HG03108 (cell line): ENCODE results near the gene VKORC1L1.
"Not testable (repeated sequence)": the region's sequence is repeated elsewhere in the genome, so short reads cannot be mapped to it uniquely, and the experiment has no call there.

Experiments used
- ATAC-seq: cut with Tn5 transposase; IDR thresholded peaks from one replicate; pipeline ENCODE4 v1.9.1; 2021; ENCODE audit warnings: moderate library complexity; ENCODE audit not compliant: unreplicated experiment

Gene VKORC1L1

DNA sequence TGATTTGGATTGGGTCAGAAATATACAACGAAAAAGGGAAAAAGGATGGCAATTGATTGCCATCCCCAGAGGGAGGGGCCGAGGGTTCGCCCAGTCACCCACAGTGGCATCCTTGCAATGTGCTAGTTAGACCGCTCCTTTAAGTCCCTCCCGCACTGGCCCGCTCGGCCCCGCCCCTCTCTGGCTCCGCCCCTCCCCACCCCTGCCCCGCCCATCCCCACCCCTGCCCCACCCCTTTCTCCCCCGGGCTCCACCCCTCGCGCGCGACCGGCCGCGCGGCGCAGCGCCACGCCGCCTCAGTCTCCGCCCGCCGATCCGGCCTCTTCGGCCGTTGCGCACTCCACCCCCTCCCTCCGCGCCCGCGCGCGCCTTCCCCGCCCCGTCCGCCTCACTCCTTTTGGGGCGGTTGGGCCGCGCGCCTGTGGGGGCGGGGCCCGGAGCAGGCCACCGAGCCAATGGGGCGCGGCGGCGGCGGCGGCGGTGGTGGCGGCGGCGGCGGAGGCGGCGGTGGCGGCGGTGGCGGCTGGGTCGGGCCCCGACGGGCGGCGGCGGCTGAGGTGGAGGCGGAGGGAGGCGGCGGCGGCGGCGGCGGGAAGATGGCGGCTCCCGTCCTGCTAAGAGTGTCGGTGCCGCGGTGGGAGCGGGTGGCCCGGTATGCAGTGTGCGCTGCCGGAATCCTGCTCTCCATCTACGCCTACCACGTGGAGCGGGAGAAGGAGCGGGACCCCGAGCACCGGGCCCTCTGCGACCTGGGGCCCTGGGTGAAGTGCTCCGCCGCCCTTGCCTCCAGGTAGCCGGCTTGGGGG lies at the start of gene VKORC1L1:
TSS of gene VKORC1L1 (plus strand) at position 299 of the 806 bp plus-strand sequence. CDS start at position 597, 298 bp downstream.
- peak; percentile 82 for ATAC-seq

DNA sequence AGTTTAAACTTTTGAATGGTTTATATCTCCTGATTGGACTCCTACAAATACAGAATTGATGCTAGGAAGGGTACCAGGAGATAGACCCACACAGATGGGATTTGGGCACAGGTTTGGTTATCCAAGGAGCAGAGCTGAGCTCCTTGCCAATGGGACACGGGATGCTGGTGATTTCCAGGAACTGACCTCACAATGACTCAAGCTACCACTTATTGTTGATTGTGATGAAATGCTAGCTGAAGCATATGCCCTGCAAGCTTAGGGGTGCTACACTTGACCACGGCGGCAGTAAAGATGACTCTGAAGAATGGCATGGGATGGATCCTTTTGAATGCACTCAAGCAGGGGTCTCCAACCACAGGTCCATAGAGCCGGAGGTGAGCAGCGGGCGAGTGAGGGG lies 45.5 kb upstream of the VKORC1L1 start:
- no peak for ATAC-seq

DNA sequence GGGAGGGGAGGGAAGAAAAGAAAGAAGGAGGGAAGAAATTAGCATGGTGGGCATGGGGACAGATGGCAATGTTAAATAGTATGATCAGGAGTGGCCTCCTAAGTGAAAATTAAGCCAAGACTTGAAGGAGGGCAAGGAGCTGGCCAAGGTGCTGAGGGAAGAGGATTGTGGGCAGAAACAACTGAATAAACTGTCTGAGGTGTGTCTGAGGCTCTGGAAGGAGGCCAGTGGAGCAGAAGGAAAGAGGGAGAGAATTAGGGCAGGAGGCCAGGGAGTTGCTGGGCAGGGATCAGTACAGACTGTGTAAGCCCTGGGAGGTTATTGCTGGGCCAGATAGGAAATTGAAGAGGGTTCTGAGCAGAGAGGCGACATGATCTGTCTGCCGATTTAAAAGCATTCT lies 40.6 kb upstream of the VKORC1L1 start:
- ATAC-seq: no peak

DNA sequence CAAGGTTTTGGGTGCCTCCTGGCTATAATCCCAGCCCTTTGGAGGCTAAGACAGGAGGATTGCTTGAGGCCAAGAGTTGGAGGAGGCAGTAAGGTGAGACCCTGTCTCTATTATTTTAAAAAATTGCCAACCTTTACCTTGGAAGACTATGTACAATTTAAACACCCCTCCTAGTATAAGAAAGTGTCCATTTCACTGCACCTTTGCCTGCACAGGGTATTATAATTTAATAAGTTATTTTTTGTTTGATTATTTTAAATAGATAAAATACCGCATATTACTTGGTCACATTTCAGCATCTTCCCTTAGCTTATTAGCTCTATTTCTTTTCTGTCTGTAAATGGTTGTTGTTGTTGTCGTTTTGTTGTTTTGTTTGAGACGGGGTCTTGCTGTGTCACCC lies 36.2 kb upstream of the VKORC1L1 start:
- not testable (repeated sequence) for ATAC-seq

DNA sequence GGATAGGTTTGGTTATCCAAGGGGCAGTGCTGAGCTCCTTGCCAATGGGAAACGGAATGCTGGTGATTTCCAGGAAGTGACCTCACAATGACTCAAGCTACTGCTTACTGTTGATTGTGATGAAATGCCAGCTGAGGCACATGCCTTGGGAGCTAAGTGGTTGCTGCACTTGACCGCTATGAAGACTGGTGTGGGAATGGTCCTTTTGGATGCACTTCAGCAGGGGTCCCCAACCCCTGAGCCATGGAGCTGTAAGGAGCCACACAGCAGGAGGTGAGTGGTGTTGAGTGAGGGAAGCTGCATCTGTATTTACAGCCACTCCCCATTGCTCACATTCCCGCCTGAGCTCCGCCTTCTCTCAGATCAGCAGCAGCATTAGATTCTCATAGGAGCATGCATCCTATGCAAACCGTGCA lies 35.3 kb upstream of the VKORC1L1 start:
- ATAC-seq: not testable (repeated sequence)

DNA sequence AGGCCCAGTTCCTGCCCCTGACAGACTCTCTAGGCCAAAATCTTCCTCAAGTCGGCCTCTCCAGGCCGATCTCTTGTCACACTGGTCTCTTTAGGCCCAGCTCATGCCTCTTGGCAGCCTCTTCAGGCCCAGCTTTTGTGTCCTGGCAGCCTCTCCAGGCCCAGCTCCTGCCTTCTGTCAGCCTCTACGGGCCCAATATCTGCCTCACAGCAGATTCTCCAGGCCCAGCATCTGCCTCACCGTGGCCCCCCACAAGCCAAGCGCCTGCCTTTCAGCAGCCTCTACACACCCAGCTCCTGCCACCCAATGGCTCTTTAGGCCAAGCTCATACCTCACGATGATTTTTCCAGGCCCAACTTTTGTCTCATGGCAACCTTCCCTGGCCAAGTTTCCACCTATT lies 33.0 kb upstream of the VKORC1L1 start:
- ATAC-seq: no peak

DNA sequence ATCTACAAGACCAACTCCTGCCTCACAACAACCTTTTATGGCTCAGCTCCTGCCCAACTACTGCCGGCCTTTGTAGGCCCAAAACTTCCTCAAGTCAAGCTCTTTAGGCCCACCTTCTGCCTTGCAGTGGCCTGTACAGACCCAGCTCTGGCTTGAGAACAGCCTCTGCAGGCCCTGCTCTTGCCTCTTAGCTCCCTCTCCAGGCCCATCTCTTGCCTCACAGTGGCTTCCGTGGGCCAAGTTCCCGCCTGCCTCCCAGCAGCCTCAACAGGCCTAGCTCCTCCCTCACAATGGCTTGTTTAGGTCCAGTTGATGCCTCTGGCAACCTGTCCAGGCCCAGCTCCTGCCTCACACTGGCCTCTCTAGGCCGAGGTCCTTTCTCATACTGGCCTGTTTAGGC lies 32.4 kb upstream of the VKORC1L1 start:
- ATAC-seq: peak; percentile 88

DNA sequence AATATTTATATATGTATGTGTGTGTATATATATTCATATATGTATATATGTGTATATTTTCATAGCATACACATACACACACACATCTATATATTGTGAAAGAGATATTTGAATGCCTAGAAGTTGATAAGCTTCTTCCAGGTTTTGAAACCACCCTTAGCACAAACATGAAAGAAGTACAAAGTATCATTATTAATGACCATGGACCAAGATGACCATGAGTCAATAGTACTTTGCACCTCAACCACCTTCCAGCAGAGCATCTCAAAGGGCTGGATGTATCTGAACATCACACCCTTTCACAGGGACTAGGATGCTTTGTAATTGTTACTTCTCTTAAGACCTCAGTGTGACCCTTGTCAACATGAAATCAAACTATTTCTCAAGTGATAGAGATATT lies 29.3 kb upstream of the VKORC1L1 start:
- not testable (repeated sequence) for ATAC-seq

DNA sequence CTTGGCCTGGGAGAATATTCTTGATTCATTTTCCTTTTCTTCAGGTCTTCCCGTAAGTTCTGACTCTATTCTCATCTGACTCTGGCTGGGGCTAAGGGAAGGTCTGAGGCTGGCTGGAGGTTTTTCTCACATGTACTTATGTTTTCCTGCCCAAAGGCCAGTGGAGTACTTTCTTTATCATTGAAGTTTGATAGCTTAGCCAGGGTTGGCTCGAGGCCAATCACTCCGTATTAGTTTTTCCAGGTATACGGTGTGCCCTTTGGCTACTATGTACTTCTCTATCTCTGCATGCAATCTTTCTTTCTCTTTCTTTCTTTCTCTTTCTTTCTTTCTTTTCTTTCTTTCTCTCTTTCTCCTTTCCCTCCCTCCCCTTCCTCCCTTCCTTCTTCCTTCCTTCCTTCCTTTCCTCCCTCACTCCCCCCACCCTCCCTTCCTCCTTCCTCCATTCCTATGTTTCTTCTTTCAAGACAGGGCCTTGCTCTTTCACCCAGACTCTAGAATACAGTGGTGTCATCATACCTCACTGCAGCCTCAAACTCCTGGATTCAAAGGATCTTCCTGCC lies 26.8 kb upstream of the VKORC1L1 start:
- ATAC-seq: no peak

DNA sequence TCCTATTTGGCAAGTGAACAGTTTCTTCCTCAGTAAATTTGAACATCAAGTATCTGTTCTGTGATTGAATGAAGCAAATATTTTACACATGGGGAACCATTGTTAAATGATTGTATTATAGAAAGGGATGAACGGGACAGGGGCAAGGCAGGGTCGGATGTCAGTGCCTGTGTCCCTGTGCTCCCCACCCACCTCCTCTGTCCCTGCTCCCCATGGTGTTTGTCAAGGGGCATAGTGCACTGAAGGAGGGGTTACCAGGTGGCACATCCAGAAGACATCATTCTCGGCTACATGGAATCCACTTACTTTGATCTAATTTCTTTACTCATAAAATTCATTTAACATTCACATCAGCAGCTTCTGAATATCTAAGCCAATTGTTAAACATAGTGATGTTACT lies 19.4 kb upstream of the VKORC1L1 start:
- ATAC-seq: not testable (repeated sequence)

DNA sequence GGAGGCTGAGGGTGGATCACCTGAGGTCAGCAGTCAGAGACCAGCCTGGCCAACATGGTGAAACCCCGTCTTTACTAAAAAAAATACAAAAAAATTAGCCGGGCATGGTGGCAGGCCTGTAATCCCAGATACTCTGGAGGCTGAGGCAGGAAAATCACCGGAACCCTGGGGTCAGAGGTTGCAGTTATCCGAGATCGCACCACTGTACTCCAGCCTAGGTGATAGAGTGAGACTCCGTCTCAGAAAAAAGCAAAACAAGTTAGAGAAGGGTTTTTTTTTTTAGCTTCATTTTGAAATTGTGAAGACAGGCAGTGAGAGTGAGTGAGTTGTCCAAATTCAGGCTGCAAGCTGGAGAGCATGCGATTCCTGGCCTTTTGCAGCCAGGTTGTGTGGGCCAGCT lies 19.0 kb upstream of the VKORC1L1 start:
- not testable (repeated sequence) for ATAC-seq

DNA sequence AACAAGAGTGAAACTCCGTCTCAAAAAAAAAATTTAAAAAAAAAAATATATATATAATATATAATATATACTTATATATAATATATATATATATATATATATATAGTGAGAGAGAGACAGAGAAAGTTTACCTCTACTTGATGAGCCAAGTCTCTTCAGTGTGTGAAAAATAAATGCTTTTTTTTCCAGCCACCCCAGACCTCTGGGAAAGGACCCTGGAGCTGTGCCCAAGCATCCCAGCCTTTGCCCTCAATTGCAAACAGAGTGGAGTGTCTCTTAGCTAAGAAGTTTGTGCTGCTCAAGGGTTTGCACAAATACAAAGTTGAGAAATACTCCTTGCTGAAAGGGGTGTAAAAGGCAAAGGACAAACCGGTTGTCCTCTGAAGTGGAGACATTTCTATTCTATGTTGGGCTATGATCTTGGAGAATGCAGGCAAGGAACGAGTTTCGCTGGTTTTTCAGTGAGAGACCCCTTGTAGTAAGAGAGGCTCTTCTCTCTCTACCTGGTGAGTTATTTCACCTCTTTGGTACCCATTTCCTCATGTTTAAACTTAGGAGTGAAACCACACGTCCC lies 15.5 kb upstream of the VKORC1L1 start:
- ATAC-seq: not testable (repeated sequence)

DNA sequence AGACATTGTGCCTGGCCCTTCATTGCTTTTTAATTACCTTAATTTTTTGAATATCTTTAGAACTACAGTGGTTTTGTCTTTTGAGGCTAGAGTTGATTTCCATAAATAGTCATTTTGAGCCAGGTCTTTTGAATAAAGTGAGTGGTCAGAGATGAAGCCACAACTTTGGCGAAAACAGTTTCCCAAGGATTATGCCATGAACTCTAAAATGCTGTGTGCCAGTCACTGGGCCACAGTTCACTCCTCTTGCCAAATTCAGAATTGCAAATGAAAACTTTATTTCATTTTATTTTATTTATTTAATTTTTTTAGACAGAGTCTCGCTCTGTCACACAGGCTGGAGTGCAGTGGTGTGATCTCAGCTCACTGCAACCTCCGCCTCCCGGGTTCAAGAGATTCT lies 14.2 kb upstream of the VKORC1L1 start:
- ATAC-seq: not testable (repeated sequence)

DNA sequence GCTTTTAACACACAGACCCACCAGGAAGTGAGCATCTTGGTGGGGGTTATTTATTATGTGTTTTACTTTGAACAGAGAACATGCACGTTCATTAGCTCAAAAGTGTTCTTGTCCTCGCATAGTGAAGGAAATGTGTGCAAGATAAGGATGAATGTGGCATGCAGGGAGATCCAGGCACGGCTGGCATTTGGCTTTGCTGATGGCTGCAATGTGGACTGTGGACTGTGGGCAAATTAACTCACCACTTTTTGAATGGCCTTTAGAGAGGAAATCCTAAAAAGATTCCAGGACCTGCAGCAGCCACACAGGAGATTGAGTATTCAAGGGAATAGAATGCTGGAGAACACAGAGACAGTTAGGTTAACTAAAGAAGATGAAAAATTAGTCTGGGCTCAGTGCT lies 6.6 kb upstream of the VKORC1L1 start:
- not testable (repeated sequence) for ATAC-seq

DNA sequence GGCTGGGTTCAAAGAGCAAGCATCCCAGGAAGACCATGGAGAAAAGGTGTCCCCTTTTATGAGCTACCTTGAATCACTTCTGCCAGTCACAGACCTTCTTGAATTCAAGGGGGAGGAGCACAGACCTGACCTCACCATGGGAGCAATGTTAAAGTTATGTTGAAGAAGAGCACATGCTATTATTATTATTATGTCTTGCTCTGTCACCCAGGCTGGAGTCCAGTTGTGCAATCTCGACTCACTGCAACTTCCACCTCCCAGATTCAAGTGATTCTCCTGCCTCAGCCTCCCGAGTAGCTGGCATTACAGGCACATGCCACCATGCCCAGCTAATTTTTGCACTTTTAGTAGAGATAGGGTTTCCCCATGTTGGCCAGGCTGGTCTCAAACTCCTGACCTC lies 5.2 kb upstream of the VKORC1L1 start:
- ATAC-seq: not testable (repeated sequence)

DNA sequence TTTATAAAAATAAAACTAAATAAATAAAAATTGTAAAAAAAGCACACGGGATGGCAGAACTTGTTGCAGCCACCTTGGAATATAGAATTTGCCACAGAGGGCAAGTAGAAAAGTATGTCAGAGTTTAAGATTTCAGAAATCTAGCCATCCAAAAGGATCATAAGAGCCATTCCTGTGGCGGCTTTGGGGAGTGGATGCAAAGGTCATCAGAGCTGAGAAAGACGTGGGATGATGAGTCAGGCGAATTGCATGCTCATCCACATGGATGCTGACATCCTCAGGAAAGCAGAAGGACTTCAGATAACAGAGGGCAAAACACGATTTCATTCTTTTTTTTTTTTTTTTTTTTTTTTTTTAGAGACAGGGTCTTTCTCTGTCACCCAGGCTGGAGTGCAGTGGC lies 3.6 kb upstream of the VKORC1L1 start:
- ATAC-seq: not testable (repeated sequence)

DNA sequence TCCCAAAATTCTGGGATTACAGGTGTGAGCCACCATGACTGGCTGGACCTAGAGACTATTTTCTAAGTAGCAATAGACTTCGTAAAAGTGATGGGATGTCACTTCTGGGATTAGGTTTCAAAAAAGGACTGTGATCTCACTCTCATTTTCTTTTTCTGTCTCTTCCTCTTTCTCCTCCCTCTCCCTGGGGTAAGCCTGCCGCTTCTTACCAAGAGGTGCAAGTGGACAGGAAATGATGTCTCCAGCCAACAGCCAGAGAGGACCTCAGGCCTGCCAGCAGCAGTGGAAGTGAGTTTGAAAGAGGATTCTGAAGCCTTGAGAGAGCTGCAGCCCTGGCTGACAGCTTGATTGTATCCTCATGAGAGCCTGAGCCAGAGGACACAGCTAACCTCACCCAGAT lies 1.4 kb upstream of the VKORC1L1 start:
- peak; percentile 29 for ATAC-seq

DNA sequence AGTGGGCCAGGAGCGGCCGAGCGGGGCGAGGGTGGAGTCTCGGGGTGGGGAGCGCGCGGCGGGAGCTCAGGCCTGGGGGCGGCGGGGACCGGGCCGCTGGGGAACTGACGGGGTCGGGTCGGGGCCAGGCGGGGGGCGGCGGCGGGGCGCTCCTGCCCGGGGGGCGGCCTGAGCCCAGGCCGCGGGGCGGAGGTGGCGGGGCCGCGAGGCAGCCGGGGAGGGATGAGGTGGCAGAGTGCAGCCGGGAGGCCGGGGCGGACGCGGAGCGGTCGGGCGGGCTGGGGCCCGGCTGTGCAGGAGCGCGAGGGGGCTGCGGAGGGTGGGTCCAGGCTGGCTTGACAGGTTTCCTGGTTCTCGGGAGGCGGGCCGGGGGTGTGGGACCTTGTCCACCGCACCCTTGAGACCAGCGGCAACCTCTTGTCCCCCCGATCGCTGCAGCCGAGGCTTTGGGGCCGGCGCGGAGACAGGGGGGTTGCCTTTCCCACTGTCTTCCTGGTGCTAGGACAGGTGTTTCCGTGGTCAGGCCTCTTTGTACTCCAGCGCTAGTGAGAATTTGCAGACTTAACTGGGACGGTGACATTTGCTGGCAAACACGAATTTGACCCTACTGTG lies 814 bp downstream of the VKORC1L1 start:
- ATAC-seq: peak; percentile 15

DNA sequence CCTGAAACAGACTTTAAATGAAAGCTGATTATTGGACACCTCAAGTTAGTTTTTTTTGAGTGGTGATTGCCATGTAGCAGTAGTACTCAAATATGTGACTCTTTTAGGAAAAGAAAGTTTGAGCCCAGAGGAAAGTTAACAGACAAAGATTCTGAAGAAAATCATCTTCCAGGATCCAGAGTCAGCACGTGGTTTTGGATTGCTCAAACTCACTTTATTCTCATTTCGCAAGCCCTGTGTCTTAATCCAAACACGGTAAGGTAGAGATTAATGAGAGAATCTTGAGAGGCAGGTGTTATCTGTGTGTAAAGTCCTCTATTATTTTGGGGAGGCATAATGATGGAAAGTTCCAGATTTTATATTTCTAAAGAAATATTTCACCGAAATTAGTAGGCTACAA lies 2.8 kb downstream of the VKORC1L1 start:
- ATAC-seq: not testable (repeated sequence)

DNA sequence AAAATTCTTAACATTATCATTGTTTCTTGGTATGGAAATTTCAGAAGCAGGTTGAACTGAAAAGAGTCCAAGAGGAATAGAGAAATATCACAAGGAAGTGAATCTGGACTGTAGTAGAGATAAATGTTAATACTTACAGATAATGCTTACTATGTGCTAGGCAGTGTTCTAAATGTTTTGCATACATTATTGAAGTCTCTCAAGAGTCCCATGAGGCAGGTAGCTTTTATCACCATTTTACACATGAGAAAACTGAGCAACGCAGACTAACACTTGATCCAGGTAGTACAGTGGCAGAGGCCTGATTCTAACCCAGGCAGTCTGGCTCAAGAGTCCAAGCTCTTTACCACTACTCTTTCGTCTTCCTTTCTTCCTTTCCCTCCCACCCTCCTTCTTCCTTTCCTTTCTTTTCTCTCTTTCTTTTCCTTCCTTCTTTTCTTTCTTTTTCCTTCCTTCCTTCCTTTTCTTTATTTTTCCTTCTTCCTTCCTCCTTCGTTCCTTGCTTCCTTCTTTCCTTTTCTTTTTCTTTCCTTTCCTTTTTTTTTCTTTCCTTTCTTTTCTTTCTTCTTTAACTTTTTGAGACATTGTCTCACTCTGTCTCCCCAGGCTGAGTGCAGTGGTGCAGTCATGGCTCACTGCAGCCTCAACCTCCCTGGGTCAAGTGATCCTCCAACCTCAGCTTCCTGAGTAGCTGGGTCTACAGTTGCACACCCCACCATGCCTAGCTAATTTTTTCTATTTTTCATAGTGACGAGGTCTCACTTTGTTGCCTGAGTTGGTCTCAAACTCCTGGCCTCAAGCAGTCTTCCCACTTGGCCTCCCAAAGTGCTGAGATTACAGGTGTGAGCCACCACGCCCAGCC lies 6.6 kb downstream of the VKORC1L1 start:
- not testable (repeated sequence) for ATAC-seq

DNA sequence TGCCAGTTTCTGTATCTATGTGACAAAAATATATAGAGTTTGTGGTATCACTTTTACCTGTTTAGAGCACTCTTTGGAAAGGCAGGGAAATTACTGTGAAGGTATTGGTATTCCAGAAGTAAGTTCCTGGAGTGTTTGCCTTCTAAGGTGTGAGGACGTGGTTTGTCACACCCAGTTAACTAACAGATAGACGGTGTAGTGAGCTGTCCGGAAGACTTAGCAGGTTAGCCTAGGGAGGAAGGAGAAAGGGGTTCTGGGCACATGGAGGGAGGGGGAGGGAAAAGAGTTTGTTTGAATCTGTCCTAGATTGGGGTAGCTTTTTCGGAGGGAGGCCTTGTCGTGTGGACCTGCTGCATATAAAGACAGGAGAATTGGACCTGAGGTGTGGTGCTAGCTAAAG lies 7.4 kb downstream of the VKORC1L1 start:
- ATAC-seq: not testable (repeated sequence)
